NK-92 (cell line): ENCODE measurements around the gene LARGE1.

ENCODE experiments used
- DNase-seq: peaks from one replicate; lab custom pipeline; 2025; ENCODE audit not compliant: unreplicated experiment; lab: John Stamatoyannopoulos, UW

LARGE1 gene

DNA sequence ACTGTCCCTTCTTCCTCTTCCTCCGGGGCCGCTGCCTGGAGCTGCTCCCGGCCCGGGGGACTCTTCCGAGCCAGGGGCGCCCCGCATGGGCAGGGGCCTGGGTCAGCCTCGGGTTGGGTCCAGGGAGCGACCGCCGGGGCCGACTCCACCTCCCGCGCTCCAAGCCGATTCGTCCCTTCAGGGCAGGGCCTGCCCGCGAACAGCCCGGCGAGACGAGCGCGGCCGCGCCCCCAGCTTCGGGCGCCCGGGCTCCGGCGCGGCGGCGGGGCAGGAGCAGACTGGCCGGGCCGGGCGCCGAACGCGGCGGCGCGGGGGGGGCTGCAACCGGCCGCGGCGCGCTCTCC lies at the start of gene LARGE1:
Gene LARGE1, minus strand, starts transcription at position 280 of the 344 bp plus-strand sequence.
- no peak for DNase-seq

DNA sequence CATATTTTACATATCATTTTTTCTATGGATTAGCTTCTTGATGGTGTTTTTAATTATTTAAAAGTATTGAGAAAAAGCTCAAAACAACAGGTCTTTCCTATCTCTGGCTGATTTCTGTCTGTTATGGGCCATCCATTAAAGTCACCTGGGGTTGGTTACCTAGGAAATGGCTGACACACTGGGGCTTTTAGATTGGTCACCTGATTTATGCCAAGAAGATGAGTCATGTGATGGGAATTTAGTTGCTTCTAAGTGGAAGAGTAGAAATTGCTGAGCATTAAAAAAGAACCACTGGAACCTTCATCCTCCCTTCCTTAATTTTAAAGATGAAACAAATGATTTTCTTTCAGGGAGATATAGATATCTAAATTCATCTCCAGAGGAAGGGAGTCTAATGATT lies 48.8 kb upstream of the LARGE1 start:
- no peak for DNase-seq

DNA sequence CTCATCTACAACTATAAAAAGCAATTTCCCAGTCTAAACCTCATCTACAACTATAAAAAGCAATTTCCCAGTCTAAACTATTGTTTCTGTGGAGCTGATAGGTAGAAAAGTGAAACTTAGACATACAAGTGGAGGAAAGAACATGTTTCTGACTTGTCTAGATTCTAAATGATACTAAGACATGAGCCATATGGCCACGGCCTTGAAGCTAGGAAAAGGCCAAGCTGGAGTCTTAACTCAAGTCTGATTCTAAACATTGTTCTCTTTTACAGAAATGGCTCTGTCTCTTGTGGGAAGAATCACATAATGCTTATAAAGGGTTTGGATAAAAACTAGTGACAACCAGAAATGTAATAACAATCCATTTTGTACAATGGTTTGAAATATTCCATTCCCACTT lies 43.8 kb upstream of the LARGE1 start:
- DNase-seq: no peak

GRCh38 chr22:33962409-33962808 lies 42.1 kb upstream of the LARGE1 start:
- no peak for DNase-seq

GRCh38 chr22:33958741-33959140 lies 38.5 kb upstream of the LARGE1 start:
- no peak for DNase-seq

DNA sequence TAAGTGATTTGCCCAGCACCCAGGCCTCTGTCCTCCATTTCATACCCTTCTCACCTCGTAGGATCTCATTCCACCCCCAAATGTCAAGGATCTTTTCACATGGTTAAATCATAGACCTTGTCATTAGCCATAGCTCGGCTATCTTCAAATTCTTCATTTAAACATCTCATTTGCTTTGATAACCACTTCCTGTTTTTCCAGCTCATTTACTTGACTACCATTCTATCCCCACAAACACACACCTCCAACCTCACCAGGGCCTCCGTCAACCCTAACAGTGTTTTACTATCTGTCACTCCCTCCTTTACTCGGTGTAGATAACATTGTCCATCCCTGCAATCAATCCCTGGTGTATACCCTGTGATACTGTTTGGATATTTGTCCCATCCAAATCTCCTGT lies 36.8 kb upstream of the LARGE1 start:
- no peak for DNase-seq

- no peak for DNase-seq
These were observed 32.5 kb upstream of the LARGE1 start for GRCh38 chr22:33952776-33953175.

GRCh38 chr22:33940741-33941140 lies 20.5 kb upstream of the LARGE1 start:
- no peak for DNase-seq

DNA sequence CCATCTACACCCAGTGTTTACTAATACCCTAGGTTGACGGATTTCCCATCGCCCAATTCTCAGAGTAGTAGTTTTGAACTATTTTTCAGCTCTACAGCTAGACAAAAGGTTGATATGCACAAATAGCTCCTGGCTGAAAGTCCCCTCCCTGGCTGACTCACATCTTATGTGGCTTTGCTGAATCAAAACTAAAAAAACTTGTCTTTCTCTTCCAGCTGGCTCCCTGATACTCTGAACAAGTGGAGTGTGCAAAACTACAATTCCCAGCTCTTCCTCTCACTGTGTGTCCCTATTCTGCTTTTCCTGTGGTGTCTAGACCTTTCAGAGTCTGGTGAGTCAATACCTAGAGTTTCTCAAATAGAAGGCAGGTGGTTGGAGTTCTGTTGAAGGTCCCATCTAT lies 12.7 kb upstream of the LARGE1 start:
- DNase-seq: no peak

- no peak for DNase-seq
These were observed 11.1 kb upstream of the LARGE1 start for GRCh38 chr22:33931406-33931805.

DNA sequence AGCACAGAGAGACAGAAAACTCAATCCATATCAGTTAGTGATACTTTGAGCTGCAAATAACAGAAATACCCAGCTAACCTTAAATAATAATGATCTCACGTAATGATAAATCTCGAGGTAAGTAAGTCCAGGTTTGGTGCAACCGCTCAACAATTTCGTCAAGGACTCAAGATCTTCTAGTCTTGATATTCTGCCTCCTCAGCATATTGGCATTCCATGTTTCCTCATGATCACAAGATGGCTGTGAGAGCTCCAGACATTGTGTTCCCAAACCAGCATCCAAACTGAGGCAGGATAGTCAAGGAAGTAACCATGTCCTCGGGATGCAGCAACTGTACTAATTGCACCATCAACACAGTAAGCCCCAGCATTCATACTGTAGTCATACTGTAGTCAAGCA lies 7.5 kb upstream of the LARGE1 start:
- no peak for DNase-seq

DNA sequence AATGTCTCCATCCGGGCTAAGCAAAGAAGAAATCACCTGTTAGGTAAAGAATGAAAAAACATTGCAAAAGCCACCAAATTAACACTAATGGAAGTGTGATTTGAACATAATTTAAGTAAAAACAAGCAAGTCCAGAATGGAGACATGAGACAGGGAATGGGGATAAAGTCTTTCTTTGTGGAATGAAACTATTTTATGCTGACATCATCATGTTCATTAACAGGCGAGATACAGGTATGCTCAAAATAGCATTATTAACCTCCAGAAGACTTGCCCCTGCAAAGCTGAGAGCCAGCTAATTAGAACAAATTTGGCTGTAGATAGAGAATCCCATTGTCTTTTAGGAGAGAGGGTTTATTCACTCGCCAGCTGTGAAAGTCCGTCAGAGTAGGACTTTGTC lies 4.9 kb upstream of the LARGE1 start:
- DNase-seq: no peak

GRCh38 chr22:33923660-33924246 lies 3.5 kb upstream of the LARGE1 start:
- no peak for DNase-seq

GRCh38 chr22:33923033-33923432 lies 2.8 kb upstream of the LARGE1 start:
- no peak for DNase-seq

DNA sequence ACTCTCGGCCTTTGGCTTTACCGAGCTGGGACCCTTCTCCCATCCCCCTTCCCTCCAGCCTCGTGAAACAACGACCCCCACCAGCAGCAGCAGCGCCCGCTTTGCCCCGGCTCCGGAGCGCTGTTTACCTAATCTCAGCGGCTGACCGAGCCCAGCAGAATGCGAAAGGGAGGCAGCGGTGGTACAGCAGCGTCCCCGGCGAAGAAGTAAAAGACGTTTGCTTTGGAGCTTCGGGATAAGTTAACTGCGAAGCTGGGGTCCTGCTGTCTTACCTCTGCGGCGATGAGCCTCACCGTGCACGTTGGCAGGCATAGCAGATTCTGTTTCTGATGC lies 2.0 kb upstream of the LARGE1 start:
- no peak for DNase-seq

DNA sequence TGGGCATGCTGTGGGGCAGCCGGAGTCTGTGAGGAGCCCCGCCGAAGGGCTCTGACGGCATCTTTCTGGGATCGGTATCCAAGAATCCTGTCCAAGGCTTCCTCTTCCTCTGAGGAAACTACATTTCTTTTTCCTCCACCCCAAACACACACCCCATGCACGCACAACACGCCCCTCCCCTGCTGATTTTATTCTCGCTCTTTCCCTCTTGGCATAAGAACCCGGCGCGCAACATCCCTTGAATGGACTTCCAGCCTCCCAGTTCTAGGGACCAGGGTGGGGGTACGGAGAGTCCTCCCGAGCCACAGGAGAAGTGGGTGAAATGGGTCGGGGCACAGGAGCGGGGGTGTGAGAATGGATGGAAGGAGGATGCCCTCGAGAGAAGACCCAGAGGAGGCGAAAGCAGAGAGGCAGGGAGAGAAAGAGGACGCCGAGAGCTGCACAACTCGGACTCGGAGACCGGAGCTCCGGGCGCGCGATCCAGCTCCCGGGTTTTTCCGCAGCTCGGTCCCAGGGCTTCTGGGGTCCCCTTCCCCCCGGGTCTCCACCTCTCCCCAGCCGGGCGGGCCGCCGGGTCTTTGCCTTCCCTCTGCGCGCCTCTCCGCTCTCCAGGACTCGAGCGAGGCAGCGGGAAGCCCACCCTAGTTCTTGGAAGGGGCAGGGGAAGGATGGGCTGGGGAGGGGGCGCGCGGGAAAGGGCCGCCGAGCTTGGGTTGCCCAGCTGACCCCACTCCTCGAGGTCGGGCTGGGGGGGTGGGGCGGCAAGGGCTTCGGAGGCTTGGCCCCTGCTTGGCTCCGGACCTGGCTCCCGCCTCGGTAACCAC lies 1.5 kb upstream of the LARGE1 start:
- no peak for DNase-seq

DNA sequence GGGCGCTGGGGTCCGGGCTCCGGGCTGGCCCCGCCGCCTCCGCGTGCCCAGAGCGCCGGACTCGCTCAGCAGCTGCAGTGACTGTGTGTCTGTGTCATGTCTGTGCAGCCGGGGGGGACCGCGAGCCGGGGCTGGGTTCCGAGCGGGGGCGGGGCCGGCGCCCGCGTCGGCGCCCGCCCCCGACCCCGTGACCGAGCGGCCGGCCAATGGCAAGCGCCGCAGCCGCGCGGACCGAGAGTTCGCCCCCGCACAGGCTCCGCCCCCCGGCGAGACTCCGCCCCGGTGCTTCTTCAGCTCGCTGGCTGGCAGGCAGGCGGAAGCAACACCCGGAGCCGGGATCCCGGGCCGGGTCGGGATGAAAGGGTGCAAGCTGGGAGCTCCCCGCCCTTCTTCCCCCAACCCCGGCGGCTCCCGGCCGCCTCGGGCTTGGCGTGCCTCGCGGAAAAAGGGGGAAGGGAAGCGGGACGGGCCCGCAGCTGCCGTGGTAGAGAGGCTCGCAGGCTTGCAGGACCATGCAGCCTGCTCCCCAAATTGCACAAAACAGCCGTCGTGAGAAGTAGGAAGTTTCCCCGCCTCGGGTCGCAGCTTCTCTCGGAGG lies 750 bp upstream of the LARGE1 start:
- DNase-seq: no peak

GRCh38 chr22:33919391-33920196 lies 682 bp downstream of the LARGE1 start:
- DNase-seq: no peak

- no peak for DNase-seq
These were observed 1.5 kb downstream of the LARGE1 start for GRCh38 chr22:33918676-33919365.

- DNase-seq: no peak
These were observed 2.4 kb downstream of the LARGE1 start for GRCh38 chr22:33917744-33918406.

DNA sequence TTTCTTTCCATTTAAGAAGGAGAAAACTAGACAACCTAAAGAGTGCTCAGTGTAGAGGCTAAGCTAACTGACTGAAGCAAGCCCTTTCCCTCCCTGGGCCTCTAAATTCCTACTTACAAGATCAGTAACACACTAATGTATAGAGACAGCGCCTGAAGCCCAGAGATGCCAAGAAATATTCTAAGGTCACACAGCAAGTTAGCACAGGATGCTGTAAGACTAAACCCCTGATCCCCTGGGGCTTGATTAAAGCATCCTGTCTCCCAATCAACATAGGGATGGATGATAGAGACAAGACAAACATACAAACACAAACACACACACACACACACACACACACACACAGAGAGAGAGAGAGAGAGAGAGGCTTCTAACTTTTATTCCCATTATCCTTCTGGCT lies 5.6 kb downstream of the LARGE1 start:
- no peak for DNase-seq
